Body of pancreas (tissue), 4 donors: Measurements from ENCODE around the gene KLF1.

Experiments
- POLR2A ChIP-seq, 3 donors: fragments of 450-650 bp; IDR thresholded peaks; one replicate each; pipeline ENCODE4 v1.6.1; 2016; ENCODE audit warnings: antibody characterized with exemption in 3 of 3, mild to moderate bottlenecking in 2 of 3
- TF ChIP-seq, protein P1 (sequence below), 7 experiments: fragments of 450-650 bp in 4 of 7; fragments of 200-600 bp in 3 of 7; sonication (generic) in 3 of 7; IDR thresholded peaks; one replicate each; pipeline ENCODE4 v1.5.1; 2016 to 2019; ENCODE audit warnings: antibody characterized with exemption in 7 of 7

DNA sequence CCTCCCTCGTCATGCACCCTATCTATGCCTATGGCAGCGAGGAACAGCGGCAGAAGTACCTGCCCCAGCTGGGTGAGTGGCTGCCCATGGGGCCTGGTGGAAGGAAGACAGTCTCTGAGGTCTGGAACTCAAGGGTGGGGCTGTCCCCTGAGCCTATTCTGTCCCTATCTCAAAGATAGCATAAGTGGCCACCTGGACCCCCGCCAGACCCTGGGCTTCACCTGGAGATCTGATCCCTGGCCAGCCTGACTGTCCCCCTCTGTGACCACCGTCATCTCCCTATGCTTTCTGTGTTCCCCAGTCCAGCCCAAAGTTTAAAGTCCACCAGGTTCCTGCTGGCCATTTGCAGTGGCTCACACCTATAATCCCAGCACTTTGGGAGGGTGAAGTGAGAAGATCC is 6.6 kb upstream of the KLF1 start:
- TF ChIP-seq, protein P1, sequence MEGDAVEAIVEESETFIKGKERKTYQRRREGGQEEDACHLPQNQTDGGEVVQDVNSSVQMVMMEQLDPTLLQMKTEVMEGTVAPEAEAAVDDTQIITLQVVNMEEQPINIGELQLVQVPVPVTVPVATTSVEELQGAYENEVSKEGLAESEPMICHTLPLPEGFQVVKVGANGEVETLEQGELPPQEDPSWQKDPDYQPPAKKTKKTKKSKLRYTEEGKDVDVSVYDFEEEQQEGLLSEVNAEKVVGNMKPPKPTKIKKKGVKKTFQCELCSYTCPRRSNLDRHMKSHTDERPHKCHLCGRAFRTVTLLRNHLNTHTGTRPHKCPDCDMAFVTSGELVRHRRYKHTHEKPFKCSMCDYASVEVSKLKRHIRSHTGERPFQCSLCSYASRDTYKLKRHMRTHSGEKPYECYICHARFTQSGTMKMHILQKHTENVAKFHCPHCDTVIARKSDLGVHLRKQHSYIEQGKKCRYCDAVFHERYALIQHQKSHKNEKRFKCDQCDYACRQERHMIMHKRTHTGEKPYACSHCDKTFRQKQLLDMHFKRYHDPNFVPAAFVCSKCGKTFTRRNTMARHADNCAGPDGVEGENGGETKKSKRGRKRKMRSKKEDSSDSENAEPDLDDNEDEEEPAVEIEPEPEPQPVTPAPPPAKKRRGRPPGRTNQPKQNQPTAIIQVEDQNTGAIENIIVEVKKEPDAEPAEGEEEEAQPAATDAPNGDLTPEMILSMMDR (IDR thresholded peaks at IDR 0.05): no peak
- TF ChIP-seq POLR2A (IDR thresholded peaks at IDR 0.05): no peak
